GM21447 (cell line): ENCODE measurements around the gene GOLGA6L9.
"Not testable (repeated sequence)": the region's sequence is repeated elsewhere in the genome, so short reads cannot be mapped to it uniquely, and the experiment has no call there.

Source experiments
- ATAC-seq: cut with Tn5 transposase; IDR thresholded peaks from one replicate; pipeline ENCODE4 v1.9.1; 2021; ENCODE audit not compliant: unreplicated experiment

GOLGA6L9 gene

GRCh38 chr15:82465629-82466028 is 36.0 kb downstream of the GOLGA6L9 start:
- not testable (repeated sequence) for ATAC-seq

DNA sequence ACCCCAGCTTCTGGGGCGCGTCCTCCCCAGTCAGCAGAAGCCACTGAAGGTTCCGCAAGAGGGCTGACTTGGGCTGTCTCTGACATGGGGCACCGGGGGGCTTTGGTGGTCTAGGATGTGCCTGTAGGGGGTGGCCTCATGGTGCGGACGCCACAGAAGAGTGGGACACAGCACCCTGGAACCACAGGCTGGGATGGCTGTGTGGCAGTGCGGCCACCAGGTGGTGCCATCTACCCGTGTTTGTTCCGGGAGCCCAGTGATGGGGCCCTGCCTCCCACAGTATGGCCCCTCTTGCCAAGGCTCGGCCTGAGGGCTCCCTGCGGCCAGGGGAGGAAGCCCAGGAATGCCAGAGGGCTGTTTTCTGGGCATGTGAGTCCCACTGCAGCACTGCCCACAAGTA is 38.6 kb downstream of the GOLGA6L9 start:
- ATAC-seq = peak; percentile 76

DNA sequence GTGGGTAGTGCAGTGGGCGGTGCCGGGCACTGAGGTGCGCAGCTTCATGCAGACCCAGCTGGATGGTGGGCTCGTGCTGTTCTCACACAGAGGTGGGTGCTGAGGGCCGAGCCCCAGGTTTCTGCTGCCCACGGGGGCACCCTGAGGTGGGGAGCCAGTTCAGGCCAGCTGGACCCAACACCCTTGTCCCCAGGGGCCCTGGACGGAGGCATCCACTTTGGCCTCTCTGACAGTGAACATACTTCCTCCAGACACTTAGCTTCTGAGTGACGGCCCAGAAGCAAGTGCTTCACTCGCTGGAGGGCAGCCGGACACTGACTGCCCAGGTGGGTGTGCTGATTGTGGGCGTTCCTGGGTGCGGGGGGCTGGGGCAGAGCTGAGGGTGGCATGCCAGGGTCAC is 39.8 kb downstream of the GOLGA6L9 start:
- ATAC-seq = not testable (repeated sequence)

- ATAC-seq = not testable (repeated sequence)
Observed at GRCh38 chr15:82472269-82472982, 42.8 kb downstream of the GOLGA6L9 start.

- not testable (repeated sequence) for ATAC-seq
Observed at GRCh38 chr15:82474596-82475325, 45.1 kb downstream of the GOLGA6L9 start.

- not testable (repeated sequence) for ATAC-seq
Observed at GRCh38 chr15:82475345-82475967, 45.8 kb downstream of the GOLGA6L9 start.

DNA sequence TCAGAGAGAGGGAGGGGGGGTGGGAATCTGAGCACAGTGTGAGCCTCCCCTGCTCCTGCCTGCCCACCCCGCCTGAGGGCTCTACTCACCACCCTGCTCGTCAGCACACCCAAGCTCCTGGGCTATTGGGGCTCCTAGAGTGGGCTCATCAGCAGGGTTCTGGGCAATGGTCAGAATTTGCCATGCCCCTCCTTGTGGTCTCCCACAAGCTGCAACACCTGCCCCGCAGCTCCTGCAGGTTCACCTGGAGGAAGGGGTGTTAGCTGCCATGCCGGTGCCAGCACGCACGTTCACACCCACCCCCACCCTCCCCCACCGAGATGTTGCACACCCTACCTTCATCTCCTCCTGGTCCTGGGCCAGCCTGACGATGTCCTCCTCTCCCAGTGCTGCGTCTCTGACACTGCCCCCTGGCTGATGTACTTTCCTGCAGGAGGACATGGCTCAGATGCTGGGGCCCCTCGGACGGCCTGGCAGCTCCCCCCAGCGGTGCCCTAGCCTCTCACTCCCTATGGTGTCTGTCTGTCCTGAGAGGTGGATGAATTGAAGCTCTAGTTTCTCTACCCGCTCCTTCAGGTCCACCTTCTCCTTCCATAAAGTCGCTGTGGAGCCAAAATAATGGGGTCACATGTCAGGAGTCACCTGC is 47.2 kb downstream of the GOLGA6L9 start:
- not testable (repeated sequence) for ATAC-seq

GRCh38 chr15:82477343-82478057 is 47.9 kb downstream of the GOLGA6L9 start:
- not testable (repeated sequence) for ATAC-seq
